Fibroblast of skin of abdomen (primary cell): ENCODE measurements around the gene MAP3K4.
A peak's percentile ranks its signal among the peaks of the same experiment; 100 is the strongest.
"Not testable (repeated sequence)": the region's sequence is repeated elsewhere in the genome, so short reads cannot be mapped to it uniquely, and the experiment has no call there.

Experiments
- DNase-seq: peaks from one replicate; pipeline ENCODE4 v3.0.0-alpha.2; 2013

MAP3K4 gene

DNA sequence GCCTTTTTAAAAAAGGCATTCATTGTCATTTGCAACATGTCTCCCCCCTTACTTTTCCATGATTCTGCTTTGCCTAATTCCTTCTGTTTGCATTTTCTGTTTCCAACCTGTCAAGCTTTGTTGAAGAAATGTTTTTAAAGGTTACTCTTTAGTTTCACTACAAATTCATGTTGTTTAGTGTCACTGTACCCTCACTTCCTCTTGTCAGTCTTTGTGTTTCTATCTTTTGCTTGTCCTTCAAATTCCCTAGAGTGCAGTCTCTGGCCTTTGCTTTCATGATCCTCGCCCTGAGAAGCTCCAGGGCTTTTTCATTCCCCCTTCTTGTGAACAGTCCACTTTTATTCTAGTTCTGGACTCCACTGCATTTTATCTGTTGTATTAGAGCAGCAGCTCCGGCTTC lies 90.6 kb downstream of the MAP3K4 start:
- DNase-seq = no peak

DNA sequence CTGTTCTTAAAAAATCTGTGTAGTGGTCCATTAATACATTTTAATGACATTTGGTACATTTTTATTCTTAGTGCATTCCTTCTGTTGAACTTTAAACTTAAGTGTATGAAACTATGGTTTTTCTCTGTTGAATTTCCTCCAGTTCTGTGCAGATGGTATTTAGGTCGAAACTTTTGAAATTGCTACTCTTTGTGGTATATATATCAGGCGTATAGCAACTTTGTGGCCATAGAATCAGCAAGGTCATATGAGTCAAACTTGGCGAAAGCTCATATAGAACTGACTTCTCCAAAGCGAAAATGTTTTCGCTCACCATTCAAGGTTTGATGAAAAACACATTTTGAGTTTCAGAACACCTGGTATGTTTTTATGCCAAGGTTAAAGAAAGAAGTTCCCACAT lies 93.7 kb downstream of the MAP3K4 start:
- DNase-seq = no peak

DNA sequence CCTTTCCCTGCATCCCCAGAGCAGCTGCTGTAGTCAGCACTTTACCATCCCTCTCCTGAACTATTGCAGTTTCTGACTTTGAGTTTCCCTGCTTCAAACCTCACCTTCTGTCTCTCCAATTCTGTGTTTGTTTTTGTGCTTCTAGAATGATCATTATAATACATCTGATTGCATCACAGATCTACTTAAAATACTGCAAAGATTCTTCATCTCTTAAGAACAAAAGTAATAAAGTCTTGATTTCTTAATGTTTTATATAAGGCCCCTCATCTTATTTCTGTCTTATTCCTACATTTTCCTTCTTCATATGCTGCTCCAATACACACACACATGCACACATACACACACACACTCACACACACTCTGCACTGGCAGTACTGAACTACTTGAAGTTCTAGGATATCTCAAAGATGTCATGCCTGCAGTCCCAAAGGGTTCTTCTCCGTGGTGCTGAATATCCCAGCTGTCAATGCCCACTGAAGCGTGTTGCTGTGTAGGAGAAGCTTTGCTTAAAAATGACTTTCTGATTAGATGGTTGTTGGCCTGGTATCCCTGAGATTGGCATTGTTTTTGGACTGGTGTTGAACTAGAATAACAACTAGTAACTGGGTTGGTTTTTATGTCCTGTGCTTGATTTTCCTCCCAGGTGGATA lies 97.2 kb downstream of the MAP3K4 start:
- no peak for DNase-seq

DNA sequence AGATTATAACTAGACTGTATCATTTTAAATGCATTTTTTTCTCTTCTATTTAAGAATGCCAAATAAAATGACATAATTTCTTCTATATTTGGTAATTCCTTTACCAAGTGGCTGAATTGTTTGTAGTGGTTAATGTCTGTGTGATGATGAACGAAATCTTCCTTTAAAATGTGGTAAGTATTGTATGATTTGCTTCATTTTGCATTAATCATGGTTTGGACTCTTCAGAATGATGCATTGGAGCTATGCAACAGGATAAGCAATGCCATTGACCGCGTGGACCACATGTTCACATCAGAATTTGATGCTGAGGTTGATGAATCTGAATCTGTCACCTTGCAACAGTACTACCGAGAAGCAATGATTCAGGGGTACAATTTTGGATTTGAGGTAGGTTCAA lies 99.6 kb downstream of the MAP3K4 start:
- no peak for DNase-seq

DNA sequence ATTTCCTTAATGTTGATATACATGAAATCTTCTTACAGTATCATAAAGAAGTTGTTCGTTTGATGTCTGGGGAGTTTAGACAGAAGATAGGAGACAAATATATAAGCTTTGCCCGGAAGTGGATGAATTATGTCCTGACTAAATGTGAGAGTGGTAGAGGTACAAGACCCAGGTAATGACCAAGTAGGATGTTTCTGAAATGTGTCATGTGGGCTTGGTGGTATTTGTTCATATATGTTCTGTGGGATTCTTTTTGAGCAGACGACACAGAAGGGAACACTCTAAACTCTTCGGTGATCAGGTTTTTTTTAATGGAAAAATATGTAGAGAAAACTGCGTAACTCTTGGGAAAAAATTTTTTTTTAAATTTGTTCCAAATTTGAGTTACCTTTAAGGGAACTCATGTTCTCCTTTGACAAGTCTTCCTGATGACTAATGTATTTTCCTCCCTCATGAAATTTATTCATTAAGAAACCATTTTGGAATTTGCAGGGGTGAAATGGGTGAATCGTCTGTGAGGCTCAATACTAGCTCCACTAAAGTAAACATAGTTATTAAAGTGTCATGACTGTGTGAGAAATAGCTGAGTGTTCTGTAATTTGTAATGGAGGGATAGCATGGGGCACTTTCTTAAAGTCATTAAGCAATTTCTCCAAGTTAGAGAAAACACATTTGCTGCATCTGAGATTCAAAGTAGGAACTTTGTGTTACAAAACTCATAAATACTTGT lies 100.6 kb downstream of the MAP3K4 start:
- DNase-seq = peak; percentile 49

DNA sequence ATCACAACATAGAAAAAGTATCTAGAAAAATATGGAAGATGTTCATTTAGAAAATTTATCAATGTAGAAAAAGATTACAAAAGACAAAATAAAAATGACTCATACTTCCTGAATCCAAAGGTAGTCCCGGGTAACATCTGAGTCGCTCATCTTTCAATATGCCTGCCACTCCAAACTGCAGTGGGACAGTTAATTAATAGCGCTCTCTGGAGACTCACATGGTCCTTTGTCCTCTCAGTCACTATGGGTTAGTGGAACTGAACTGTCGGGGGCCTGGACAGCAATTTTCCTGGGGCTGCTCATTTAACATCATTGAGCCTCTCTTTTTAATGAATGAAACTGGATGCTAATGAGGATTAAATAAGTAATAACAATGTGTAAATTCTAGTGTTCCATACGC lies 103.4 kb downstream of the MAP3K4 start:
- DNase-seq = no peak

DNA sequence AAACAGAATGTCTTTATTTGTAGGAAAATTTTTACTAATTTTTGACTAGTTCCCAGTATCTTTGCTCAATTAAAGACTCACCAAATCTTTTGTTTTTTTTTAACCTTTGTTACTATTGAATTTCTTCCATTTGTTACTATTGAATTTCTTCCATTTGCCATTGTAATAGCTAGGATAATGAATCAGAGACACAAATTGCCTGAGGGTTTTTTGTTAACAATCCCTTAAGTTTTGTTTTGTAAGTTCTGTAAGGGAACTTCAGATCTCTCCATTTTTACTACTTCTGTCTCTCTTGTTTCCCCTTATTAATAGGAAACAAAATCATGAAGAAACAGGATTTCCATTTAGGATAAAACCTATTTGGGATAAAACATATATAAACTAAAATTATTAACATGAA lies 104.3 kb downstream of the MAP3K4 start:
- DNase-seq = no peak

DNA sequence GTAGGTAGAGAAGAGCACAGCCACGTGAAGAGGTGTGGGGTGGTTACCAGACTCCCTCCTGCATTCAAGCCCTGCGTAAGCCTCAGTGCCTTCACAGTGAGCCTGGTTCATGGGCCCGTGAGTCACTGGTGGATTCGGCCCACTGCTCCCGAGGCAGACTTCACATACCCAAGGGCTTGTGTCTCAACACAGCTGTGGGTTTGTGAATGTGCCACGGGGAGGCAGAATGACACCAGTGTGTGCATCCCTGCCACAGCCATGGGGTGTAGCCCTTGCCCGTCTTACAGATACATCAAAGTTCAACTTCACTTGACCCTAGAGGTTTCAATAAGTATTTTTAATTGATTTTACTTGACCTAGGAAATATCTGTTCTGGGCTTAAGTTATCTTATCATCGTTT lies 108.5 kb downstream of the MAP3K4 start:
- no peak for DNase-seq

DNA sequence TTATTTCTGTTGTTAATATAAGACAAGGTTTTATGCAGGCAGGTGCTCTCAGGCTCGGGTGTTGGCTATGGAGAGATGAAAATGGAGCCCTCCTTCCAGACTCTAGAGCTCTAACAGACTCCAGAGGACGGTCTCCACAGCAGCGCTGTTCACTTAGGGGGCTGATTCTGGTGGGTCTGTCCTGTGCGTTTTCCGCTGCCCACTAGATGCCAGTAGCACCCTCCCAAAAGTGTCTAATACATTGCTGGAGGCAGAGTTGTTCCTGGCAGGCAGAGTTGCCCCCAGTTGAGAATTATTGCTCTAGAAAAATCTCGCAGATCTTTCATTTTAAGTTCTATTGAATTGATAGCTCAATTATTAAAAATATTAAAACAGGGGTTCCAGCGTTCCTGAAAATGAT lies 109.9 kb downstream of the MAP3K4 start:
- DNase-seq = no peak

DNA sequence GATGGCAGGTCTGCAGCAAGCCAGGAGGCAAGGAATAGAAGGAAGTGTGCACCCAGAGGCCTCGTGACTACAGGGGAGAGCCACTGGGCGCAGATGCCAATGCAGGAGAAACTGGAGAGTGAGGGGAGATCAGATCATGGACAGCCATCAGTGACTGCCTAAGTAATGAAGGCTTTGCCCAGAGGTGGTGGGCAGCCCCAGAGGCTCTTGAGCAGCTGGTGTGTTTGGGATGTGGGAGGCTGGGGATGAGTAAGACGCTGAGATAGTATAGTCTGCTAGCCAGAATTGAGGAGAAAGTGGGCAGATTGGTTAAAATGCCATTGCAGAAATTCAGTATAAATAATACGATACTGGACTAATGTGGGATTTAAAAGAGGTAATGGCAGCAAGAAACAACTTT lies 111.9 kb downstream of the MAP3K4 start:
- DNase-seq = no peak

DNA sequence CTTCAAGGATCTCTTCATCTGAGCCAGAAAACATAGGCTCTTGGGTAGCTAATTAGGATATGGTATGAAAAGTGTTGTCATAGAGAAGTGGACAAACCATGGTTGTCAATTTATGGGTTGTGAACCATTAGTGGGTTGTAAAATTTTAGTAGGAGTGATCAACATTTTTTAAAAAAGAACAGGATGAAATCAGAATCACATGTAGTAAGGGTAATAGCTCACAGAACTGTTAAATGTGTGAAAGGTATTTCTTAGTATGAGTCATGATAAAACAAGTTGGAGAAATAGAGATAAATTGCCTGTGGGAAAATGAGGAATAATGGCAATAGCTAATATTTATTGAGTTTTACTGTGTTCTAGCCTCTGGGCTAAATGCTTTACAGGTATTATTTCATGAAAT lies 113.4 kb downstream of the MAP3K4 start:
- peak; percentile 44 for DNase-seq

DNA sequence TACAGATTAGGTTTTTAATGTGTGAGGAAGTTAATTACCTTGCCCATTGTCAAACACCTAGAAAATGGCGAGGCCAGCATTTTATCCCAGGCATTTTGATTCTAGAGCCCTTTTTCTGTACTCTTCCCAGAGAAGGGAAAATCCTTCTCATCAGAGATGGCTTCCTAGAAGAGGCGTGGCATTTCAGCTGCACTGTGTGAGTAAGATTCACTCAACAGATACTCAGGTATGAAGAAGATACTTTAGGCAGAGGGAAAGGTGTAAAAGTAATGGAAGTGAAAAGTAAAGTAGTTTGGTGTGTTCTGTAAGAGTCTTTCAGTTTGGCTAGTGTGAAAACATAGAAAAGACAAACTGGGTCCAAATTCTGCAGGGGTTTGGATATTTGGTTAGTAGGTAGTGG lies 113.8 kb downstream of the MAP3K4 start:
- DNase-seq = no peak

DNA sequence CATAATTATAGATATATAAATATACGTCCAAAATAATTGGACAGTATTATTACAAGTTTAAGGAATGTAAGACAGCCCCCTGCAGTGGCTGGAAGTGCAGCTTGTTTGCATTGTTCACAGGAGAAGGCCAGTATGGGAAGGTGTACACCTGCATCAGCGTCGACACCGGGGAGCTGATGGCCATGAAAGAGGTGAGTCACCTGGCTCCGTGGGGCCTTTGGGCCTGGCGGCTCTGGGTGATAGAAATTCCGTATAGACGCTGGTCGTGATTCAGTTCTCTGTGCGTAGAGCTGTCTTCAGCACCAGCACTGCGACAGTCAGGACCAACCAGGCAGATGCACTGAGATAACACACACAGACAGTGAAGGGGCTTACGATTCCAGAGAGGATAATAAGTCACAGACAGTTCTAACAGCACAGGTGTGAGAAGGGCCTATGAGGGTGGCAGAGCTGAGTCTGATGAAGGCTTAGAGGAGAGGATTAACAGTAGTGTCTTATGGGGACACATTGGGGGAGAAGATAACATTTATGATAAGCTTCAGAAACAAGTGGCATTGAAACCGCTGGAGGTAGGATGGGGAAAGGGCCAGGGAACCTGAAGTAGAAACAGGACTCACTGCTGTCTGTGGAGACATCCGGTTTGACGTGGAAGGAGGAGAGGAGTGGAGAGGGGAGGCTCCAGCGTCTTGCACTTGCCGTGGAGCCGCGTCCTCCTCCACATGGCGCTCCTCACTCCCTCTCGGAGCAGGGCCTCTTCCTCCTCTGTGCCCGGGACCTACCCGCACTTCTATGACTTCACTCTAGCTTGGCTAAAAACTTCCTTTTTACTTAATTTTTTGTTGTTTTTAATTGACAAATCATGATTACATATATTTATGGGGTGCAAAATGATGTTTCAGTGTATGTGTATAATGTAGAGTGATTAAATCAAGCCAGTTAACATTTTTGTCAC lies 116.5 kb downstream of the MAP3K4 start:
- DNase-seq = no peak

DNA sequence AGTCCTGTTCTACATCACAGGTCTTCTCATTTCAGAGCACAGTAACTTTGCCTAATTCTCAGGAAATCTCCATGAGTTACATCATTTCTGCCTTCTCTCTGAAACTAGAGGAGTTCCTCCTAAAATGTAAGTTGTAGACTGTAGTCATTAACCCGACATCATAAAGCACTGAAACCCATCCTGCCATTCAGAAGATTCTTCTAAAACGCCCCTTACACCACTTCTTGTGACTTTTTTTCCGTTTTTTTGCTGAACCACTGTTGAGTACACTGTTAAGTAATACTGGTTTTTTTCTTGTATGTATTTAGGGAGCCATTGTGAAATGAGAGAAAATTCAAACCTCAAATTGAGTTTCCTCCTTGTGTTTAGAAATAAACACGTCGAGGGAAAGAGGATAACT lies 117.3 kb downstream of the MAP3K4 start:
- no peak for DNase-seq

DNA sequence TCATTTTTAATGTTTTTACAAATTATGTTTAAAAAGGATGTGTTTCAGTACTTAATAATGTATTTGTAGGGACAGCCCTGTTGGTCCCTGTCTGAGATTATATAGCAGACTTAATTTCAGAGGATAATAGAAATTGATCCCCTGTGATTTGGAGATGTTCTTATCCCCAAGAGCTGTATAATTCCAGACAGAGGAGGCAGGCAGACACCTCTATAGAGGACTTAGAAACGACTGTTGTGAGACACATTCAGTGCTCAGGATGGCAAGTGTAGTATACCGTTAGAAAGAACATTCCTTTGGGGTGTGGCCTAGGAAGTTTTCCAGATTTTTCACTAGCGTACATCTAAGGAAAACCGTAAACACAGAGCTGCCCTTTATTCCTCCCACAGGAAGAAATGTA lies 117.8 kb downstream of the MAP3K4 start:
- DNase-seq = no peak

DNA sequence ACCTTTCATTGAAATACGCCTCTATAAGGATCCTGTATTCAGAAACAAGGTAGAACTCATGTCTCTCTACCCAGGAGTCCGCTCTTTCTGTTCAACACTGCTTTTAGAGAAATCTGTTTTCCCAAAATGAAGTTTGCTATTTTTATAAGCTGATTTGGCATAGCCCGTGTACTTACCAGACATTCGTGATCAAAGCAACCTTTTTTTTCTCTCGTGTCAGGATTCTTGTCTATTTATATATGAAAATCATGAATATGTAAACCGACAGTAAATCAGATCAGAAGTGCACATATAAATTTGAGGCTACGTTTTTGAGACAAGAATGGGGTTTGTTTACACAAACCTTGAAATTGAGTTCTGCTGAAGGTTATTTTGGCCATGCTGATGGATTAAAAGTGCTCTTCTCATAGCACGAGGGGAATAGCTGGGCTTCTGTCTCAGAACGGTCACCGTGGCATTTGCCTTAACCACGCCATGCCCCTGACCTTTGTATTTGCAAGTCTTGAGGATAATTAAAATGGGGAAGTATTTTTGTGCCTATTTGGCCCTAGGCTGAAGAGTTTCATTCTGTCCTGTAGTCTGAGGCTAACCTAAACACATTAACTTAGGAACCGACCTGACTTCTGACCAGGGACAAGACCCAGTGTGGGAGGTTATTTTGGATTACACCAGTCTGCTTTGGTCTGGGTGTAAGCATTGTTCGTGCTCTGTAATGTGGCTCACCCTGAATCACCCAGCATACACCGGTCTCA lies 118.6 kb downstream of the MAP3K4 start:
- DNase-seq = no peak

DNA sequence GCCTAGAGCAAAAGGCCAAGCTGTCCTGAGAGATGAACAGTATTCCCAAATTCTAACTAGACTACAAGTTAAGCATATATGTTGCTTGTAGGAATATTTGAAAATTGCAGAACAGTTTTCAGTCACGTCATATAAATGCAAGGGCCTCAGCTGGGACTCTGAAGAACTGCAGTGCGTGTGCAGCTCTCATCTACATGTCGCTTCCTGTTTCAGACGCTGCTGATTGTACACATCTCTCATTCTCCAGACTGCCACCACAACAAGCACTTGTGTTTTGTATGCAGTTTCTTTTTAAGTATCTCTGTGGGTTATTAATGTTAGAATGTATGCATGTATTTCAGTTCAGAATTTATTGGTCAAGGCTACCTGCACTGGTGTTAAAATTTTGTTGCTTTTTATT lies 119.7 kb downstream of the MAP3K4 start:
- no peak for DNase-seq

DNA sequence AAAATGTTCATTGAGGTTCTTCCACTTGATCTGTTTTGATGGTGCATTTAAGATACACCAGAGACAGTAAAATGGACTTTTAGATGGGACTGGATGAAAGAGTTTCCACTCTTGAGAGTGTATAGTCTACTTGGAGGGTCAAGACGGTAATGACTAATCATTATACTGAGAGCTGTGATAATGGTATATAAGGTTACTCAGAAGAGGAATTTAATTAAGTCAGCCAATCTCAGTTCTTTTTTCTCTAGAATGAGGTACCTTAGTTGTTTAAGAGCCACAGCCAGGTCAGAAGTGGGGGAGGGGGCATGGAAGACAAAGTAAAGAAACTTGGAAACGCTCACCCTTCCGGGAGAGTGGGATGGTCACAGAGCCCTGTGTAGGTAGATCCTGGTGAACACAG lies 123.9 kb downstream of the MAP3K4 start:
- no peak for DNase-seq

DNA sequence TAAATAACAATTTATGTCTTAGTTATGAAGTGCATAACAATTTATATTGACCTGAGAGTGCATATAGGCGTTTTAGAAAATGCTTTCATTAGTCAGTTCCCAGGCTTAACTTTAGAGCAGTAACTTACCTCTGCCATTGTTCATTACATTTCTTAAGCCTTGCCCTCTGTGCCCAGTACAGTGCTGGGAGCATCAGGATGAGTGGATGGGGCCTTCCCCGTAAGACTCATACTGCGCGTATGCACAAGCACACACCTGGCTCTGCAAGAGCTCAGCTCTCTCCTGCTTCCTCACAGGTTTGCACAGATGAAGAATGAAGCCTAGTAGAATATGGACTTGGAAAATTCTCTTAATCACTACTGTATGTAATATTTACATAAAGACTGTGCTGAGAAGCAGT lies 125.0 kb downstream of the MAP3K4 start:
- no peak for DNase-seq

DNA sequence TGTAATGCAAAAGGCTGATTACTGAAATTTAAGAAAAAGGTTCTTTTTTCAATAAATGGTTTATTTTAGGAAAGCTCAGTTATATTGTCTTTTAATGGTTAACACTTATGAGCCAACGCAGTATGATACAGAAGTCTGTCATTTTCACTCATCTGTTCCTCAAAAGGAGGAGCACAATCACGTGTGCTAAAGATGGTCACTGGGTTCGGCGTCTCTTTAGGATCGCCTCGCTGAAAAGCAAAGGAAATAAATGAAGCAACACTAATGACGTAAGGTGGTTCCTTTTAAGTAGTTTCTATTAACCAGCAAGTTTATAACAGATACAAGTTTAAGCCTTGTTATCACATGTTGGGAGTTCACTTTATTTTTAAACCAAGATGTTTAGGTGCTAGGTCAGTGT lies 125.7 kb downstream of the MAP3K4 start:
- no peak for DNase-seq

DNA sequence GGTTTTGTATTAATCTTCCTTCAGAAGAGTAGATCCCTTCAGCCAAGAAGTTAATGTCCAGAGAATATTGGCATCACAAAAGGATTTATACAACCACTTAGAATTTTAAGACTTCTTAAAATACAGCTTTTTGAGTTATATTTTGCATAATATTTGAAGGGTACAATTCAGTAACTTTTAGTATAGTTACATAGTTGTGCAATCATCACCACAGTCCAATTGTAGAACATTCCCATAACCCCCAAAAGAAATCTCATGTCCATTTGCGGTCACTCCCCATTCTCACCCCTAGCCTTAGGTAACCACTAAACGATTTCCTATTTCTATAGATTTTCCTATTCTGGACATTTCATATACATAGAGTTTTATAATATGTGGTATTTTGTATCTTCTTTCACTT lies 126.4 kb downstream of the MAP3K4 start:
- no peak for DNase-seq

DNA sequence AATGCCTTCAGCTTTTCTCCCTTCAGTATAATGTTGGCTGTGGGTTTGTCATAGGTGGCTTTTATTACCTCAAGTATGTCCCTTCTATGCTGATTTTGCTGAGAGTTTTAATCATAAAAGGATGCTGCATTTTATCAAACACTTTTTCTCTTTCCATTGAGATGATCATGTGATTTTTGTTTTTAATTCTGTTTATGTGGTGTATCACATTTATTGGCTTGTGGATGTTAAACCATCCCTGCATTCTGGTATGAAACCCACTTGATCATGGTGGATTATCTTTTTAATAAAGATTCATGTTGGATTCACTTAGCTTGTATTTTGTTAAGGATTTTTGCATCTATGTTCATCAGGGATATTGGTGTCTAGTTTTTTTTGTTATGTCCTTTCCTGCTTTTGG lies 131.8 kb downstream of the MAP3K4 start:
- not testable (repeated sequence) for DNase-seq

DNA sequence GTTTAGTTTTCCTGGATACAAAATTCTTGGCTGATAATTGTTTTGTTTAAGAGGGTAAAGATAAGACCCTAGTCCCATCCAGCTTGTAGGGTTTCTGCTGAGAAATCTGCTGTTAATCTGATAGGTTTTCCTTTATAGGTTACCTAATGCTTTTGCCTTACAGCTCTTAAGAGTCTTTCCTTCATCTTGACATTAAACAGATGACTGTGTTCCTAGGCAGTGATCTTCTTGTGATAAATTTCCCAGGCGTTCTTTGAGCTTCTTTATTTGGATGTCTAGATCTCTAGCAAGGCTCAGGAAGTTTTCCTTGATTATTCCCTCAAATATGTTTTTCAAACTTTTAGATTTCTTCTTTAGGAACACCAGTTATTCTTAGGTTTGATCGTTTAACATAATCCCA lies 134.0 kb downstream of the MAP3K4 start:
- DNase-seq = no peak
